HG03280 (cell line): ENCODE data around the gene CNGA2.

Experiments used
- ATAC-seq: cut with Tn5 transposase; IDR thresholded peaks from one replicate; pipeline ENCODE4 v1.9.1; 2021; ENCODE audit warnings: mild to moderate bottlenecking, moderate library complexity; ENCODE audit not compliant: unreplicated experiment

Gene CNGA2

DNA sequence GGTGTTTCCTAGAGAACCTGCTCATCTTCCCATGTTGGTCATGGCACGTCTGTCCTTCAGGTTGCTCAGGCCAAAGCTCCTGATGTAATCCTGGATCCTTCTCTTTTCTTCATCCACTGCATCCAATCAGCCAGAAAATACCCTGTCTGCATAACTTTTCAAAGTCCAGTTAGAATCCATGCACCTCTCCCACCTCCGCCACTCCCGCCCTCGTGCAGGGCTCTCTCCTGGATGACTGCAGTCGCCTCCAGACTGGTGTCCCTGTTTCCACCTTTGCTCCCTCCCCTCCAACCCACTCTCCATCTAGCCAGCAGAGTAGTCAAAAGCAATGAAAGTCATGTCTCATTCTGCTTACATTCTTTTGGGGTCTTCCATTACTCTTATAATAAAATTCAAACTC lies 16.0 kb downstream of the CNGA2 start:
- ATAC-seq = no peak

DNA sequence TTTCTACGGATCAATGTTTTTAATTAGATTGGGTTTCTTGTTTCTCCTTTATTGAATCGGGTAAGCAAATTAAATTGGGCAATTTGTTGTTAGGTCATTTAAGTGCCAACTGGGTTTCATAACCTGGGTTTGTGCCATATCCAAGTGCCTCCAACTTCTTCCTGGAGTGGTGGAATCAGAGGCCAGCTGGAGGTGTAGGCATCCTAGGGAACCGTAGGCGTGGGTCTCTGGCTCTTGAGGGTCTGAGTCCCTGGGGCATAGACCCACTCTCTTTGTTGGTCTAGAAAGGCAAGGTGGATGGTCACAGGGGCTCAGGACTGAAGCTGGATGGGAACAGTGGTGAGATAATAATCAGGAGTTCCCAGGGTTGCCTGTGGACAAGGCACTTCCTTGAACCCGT lies 18.3 kb downstream of the CNGA2 start:
- no peak for ATAC-seq

DNA sequence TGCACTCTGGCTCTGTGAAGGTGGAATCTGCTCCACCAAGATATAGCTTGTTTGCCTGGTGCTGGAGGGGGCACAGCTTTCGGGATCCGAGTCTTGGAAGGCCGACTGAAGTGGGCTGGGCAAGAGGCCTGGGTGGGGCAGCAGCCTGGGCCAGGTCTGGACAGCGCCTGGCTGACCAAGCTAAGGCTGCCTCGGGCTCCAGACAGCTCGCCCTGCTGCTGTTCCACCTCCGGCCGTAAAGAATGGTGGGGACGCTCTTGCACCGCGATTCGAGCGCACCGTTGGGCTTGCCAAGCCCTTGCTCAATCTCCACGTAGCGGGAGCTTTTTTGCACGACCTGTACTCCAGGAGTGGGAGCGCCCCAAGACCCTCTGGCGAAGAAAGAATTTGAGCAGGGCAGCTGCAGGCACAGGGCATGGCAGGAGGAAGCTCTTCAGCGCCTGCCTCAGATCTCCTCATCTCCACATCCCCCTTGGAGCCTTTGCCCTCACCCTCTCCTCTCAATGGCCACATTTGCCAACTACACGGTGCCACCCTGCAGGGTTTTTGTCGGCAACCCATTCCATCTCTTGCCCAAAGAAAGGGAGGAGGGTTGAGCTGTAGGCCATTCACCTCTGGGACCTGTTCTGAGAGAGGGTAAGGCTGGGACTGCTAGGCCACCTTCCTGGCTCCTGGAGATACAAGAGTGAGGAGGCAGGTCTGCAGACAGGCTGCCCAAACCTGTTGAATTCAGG lies 18.9 kb downstream of the CNGA2 start:
- ATAC-seq = peak; percentile 76

DNA sequence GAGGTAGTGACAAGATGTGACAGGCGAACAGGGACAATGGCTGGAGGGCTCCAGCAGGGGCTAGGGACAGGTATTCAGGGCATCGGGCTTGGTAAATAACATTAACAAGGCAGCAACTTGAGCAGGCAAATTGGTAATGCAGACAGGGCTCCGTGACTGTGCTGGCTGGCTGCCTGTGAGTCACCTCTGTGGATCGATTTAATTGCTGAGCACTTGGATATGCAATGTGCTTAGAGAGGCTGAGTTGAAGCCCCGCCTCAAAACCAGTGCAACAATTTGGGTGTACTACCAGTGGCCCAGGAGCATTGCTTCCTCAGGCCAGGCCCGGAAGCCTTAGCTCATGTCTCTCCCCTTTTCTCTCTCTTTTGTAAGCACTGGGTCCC lies 19.5 kb downstream of the CNGA2 start:
- no peak for ATAC-seq

DNA sequence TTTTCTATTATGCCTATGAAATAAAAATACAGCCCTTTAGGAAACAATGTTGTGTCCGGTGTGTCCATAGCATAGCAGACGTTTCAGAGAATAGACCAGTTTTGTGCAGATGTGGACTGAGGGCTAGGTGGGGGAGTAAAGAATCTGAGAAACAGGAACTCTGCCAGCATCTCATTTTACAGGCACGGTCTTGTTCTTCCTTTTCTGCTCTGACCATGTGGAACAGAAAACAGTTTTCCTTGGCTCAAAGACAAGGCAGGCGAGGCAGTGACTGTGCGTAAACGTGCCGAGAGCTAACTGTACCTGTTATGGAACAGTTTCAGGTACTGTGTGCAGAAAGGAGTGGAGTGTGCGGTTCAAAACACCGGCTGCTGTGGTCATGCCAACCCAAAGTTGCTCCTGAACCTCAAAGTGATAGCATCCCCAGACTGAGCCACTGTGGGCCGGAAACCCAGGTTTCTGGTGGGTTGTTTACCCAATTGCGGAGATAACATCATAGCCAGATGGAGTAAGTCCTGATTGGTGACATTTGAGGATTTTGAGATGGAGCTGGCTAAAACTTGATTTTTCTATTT lies 20.2 kb downstream of the CNGA2 start:
- ATAC-seq = no peak

DNA sequence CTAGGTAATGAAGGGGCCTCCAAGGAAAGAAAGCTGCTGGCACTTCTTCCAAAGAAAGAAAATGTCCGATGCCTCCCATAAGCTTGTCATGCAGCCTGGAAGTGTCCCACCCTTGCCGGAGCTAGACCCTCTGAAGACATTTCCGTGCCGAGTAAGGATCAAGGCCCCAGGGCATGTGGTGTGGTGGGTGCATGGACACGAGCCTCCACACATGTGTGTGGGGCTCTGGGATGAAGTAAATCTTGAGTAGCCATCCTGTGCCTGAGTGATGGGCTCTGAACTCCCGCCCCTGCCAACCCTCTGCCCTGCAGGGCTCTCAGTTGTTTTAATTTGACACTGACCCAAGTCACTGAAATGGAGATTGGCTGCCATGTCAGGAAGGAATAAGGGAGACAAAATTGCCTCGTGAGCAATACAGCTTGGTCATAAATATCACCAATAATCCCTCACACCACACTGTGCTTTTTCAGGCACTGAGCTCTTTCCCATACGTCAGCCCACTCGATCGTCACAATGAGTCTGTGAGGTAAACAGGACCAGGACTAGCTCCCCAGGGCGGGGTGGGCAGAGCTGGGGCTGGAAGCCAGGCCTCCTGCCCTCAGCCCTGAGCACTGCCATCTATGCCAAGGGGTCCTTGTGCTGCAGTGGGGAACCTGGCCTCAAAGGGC lies 24.6 kb downstream of the CNGA2 start:
- ATAC-seq = no peak

DNA sequence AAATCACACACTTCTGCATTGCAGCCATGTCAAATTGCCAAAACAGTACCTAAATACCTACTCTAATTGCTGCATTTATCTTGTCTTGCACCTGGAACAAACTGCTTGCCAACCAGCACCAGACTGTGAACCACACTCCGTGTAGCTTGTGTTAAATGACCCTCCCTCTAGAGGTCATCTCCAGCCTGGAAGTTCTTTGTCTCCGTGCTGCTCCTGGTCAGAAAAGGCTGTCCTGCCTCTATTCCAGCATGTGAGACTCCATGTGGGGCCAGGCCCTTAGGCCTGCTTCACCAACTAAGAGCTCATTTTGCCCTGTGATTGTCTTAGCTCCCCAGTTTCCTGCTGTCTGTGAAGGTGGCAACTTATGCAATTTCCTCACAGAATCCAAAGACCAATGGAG lies 28.3 kb downstream of the CNGA2 start:
- no peak for ATAC-seq

DNA sequence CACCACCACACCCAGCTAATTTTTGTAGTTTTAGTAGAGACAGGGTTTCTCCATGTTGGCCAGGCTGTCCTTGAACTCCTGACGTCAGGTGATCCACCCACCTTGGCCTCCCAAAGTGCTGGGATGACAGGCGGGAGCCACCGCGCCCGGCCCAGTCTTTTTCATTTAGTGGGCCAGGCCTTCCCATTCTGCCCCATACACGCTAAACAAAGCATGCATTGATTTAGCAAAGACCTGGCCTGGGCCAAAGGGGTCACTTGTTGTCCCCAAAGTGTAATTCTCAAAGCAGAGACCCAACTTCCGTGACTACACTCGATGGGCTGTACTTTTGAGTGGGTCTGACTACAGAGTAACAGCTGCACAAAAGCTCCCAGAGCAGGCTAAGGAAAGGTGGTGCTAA lies 29.2 kb downstream of the CNGA2 start:
- ATAC-seq = no peak

DNA sequence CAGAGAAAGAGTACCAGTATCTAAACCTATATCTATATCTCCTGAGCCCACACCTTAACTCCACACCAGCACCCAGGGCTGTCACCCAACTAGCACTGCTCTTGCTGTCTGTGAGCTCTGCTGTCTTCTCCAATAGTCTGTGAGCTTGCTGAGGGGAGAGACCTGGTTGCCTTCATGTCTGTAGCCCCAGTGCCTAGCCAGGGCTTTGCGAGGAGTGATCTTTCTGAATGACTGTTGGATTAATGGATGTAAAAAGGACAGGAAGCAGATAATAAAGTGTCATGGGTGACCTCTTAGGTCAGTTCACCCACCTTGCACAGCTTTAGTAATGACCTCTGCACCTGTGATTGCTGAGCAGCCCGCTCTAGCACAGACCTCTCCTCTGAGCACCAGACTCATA lies 30.5 kb downstream of the CNGA2 start:
- ATAC-seq = no peak

DNA sequence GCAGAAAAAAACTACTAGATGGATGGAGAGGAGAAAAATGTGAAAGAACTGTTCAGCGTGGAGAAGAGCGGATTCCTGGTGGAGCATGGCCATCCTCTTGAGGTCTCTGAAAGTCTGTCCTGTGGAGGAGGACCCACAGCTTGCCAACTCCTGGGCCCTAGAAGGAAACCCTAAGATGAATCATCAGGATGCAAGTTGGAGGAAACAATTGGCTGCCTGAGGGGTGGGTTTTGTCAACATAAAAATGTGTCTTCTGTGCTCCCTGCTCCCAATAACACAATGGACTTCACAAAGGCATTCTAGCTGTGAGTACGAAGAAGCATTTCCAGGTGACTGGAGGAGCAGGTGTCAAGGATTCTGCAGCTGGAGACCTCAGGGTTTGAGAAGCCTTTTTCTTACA lies 37.2 kb downstream of the CNGA2 start:
- ATAC-seq = no peak

DNA sequence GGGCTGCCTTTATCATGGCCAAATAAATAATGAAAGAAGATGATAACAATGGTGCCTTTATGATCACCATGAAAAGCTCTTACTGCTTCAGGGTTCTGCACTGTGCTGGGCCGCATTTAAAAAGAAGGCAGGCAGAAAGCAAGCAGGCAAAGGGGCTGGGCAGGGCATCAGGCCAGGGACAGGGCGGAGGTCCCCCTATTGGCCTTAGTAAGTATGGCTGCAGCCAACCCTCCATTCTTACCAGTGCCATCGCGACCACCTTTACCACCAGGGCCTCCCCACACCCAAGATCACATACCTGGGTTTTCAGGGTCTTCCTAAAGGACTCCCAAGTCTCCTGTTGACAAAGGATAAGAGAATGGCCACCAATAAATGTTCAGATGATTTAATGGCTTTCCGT lies 38.9 kb downstream of the CNGA2 start:
- ATAC-seq = no peak

DNA sequence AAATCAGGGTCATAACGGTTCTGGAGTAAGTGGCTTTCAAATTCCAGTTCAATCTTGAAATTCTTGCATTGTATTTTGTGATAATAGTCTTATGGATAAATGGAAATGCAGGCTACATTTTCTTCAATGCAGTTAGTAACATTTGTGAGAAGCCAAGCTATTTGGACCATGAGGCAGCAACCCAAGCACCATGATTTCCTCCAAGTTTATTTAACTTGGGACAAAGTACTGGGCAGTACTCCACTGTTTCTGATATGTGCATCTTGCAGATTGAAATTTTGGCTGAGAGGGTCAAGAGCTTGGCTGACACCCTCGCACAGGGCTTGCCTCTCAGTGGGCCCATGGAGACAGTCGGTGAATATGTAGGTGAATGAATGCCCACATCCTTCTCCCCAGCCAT lies 39.9 kb downstream of the CNGA2 start:
- no peak for ATAC-seq

DNA sequence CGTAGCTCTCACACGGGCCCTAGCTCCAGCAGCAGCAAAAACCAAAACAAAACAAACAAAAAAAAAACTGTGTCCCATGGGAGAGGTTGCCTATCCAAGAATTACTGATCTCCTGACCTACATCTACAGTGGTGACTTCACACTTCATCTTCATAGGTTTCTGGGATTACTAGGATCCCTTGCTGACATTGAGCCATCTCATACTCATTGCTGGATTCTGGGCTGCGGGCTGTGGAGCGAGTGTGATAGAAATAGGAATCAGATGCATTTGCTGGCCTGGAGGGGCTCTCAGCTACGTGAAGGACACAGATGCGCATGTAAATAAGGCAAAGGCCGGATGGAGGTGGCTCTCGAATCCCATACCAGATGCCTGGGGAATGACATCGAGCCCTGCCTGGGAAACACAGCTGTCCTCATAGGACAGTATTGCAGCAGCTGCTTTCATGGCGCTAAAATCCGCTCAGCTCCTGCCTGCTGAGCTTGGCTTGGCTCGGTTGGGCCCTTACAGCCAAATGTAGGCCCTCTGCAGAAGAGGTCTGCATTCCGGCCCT lies 41.7 kb downstream of the CNGA2 start:
- no peak for ATAC-seq

DNA sequence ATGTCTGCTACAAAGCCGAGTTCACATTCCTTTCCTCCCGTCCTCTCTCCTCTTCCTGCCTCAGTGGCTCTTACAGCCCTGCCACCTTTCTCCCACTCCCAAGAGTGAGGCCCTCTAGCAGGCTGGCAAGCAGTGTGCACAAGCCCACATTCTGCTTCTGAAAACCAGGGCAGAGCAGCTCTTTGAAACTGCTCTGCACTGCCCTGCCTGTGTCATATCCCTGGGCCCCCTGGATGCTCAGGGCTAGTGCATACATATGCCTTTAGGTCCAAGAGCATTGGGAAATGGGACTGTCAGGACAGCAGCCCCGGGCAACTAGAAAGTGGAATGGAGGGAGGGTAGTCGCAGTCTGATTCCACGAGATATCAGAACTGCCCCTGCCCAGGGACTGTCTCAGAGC lies 42.4 kb downstream of the CNGA2 start:
- ATAC-seq = no peak

DNA sequence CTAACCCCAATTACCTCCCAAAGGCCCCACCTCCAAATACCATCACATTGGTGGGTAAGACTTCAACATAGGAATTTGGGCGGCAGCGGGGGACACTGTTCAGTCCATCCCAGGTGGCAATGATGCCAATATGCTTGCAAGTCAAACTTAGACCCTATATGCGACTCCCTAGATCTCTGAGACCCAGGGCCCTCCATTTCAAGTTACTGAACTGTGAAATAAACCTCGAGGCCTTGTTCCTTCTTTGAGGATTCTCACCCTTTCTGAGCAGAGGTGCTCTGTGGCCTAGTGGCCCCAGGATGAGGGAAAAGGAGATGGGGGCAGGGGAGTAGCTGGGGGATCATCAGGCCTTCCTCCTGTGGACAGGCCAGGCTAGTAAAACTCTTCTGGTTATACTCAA lies 44.7 kb downstream of the CNGA2 start:
- ATAC-seq = no peak

DNA sequence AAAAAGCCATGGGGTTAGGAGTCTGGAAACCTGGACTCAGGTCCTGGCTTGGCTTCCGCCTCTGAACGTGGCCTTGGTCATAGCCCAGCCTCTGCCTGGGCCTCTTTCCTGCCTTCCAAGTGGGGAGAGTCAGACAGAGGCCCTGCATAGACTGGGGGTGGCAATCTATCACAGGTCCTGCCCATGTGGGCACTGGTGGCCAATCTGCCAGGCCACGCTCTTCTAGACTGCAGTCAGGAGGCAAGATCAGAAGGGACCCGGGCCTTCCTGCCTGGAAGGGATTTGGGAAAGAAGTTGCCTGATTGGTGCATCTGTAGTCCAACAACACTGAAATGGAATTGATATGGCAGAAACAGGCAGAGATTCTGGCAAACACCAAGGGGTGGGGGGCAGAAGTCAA lies 46.1 kb downstream of the CNGA2 start:
- ATAC-seq = no peak

DNA sequence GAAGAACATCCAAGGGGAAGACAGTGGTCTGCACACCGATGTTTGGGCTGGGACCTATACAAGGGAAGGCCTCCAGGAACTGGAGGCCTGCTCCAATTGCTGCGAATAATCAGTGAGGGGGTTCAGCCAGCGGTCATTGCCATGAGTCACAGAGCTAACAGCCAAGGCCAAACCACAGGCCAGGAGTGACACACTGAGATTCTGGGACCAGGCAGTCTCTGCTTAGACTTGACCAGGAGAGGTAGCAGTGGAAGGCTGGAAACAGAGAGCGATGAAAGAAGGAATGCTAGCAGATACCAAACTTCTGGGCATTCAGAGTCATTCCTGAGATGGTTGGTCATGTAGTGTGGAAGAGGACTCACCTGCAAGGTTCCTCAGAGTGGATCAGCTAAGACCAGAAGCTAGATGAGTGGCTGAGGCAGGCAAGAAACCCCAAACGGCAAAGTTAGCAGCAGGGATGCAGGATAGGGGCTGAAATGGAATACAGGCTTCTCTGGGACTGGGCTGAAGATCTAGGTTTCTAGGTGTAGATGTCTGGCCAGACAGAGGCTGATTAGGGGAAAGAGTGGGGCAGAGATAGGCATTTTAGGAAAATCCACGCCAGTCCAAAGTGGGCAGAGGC lies 54.7 kb downstream of the CNGA2 start:
- no peak for ATAC-seq

DNA sequence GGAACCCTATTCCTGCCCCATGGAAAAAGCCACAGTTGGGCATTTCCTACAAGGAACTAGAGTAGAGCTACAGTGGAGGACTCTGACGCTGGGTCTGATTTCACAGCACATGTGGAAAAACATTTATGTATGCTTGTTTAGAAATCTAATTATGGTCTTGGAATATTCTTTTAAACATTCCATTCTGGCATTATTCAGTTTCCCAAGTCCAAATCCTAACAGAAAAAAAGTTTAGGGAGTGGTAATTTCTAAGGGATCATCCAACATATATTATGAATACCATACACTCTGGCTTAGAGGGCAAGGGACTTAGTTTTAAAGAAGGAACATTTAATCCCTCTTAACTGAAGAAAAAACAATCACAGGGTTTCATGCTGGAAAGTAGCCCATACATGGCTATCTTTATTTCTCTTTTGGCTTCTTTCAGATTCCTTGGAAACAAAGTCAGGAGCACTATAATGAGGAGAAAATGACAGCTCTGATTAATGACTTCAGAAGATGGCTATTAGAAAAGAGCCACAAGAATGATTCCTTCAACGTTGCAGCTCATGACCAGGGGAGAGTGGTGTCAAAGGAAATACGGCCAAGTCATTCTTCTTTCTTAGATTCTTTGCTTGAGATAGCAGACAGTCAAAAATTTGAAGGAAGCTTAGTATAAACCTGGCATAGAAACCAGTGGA lies 56.1 kb downstream of the CNGA2 start:
- ATAC-seq = no peak

DNA sequence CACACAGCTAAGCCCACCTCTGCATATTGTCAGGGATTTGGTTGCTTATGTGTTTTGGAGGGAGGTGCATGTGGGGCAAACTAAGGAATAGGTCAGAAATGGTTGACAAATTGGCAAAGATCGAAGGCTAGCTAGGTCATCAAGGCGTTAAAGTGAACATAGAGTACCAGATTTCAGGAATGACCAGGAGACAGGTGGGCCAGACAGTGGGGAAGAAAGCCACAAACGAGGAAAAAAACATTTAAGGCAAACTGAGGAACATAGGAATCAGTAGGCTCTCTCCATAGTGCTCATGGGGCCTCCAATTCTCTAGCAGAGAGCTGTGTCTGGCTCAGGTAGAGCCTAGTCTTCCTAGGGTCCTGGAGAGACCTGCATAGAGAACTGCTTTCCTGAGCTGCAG lies 57.4 kb downstream of the CNGA2 start:
- no peak for ATAC-seq

DNA sequence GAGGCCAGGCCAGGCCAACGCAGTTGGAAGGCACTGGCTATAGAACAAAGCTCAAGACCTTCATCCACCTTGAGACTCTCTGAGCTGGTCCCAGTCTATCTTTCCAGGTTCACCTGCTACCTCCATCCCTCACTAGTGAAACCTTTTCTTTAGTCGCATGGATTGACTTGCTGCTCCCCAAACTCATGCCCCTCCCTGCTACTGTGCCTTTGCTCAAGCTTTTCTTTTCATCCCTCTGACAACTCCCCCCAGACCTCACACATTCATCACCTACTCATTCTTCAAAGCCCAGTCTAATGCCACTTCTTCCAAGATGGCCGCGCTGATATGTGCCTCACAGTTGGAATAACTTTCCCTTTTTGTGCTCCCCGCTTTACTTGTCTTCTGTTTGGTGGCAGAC lies 58.0 kb downstream of the CNGA2 start:
- no peak for ATAC-seq

DNA sequence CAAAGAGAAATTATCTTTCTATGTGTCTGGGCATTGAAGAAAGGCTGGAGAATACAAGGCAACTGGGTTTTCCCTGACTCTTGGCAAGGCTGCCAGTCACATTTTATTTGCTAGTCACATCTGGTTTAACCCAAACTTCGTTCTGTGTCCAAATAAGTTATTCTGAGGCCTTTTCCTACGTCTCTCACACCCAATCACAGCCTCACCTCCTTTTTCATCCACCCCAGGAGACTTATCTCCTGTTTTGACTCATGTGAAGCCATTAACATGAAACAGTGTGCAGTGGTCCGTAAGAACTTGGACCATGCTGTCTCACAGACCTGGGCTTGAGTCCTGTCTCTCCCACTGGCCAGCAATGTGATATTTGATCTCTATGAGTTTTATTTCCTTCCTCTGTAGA lies 59.3 kb downstream of the CNGA2 start:
- no peak for ATAC-seq
